CD1c-positive myeloid dendritic cell (primary cell): Measurements from ENCODE around the gene HDGFL3.
"Not testable (repeated sequence)": the region's sequence is repeated elsewhere in the genome, so short reads cannot be mapped to it uniquely, and the experiment has no call there.

Experiments
- DNase-seq: peaks from one replicate; pipeline ENCODE4 v3.0.0-alpha.2; 2016; ENCODE audit errors: extremely low spot score

The HDGFL3 gene

GRCh38 chr15:83207660-83208366 is at the start of gene HDGFL3:
Gene HDGFL3 (minus strand): TSS chr15:83207823. CDS start chr15:83207414, 409 bp downstream.
- peak; percentile 36 for DNase-seq

GRCh38 chr15:83250781-83251180 is 43.2 kb upstream of the HDGFL3 start:
- no peak for DNase-seq

GRCh38 chr15:83249030-83249343 is 41.4 kb upstream of the HDGFL3 start:
- DNase-seq = no peak

- DNase-seq = peak; percentile 69
Measured at GRCh38 chr15:83248151-83249029, 40.8 kb upstream of the HDGFL3 start.

GRCh38 chr15:83243634-83244033 is 36.0 kb upstream of the HDGFL3 start:
- DNase-seq = no peak

GRCh38 chr15:83230242-83230641 is 22.6 kb upstream of the HDGFL3 start:
- no peak for DNase-seq

- no peak for DNase-seq
Measured at GRCh38 chr15:83225449-83225848, 17.8 kb upstream of the HDGFL3 start.

GRCh38 chr15:83221781-83222180 is 14.2 kb upstream of the HDGFL3 start:
- not testable (repeated sequence) for DNase-seq

- no peak for DNase-seq
Measured at GRCh38 chr15:83219026-83219425, 11.4 kb upstream of the HDGFL3 start.

- DNase-seq = no peak
Measured at GRCh38 chr15:83215306-83215705, 7.7 kb upstream of the HDGFL3 start.

- no peak for DNase-seq
Measured at GRCh38 chr15:83210619-83211018, 3.0 kb upstream of the HDGFL3 start.

GRCh38 chr15:83209333-83209732 is 1.7 kb upstream of the HDGFL3 start:
- no peak for DNase-seq

- no peak for DNase-seq
Measured at GRCh38 chr15:83208367-83208661, 691 bp upstream of the HDGFL3 start.

GRCh38 chr15:83207009-83207659 is 489 bp downstream of the HDGFL3 start:
- DNase-seq = peak; percentile 21

- DNase-seq = no peak
Measured at GRCh38 chr15:83206526-83207008, 1.1 kb downstream of the HDGFL3 start.

GRCh38 chr15:83205725-83206324 is 1.8 kb downstream of the HDGFL3 start:
- peak; percentile 8 for DNase-seq

- no peak for DNase-seq
Measured at GRCh38 chr15:83204697-83205096, 2.9 kb downstream of the HDGFL3 start.

GRCh38 chr15:83203543-83203942 is 4.1 kb downstream of the HDGFL3 start:
- DNase-seq = no peak

GRCh38 chr15:83200589-83200988 is 7.0 kb downstream of the HDGFL3 start:
- DNase-seq = no peak

- DNase-seq = no peak
Measured at GRCh38 chr15:83200162-83200561, 7.5 kb downstream of the HDGFL3 start.

- DNase-seq = no peak
Measured at GRCh38 chr15:83199288-83199687, 8.3 kb downstream of the HDGFL3 start.

- no peak for DNase-seq
Measured at GRCh38 chr15:83198476-83198875, 9.1 kb downstream of the HDGFL3 start.
